NCI-H128 (cell line): ENCODE results near the gene SNCB.
A peak's percentile ranks its signal among the peaks of the same experiment; 100 is the strongest.

Experiments used
- DNase-seq: peaks from one replicate; lab custom pipeline; 2025; ENCODE audit not compliant: unreplicated experiment; lab: John Stamatoyannopoulos, UW

The SNCB gene

GRCh38 chr5:176625966-176626875 is 4.1 kb downstream of the SNCB start:
- no peak for DNase-seq

- DNase-seq = no peak
Observed at GRCh38 chr5:176625512-176625911, 4.8 kb downstream of the SNCB start.

GRCh38 chr5:176624938-176625337 is 5.4 kb downstream of the SNCB start:
- no peak for DNase-seq

- no peak for DNase-seq
Observed at GRCh38 chr5:176624142-176624541, 6.2 kb downstream of the SNCB start.

- no peak for DNase-seq
Observed at GRCh38 chr5:176621661-176622079, 8.7 kb downstream of the SNCB start.

GRCh38 chr5:176620333-176620981 is 9.9 kb downstream of the SNCB start:
- DNase-seq = no peak

GRCh38 chr5:176619569-176620332 is 10.6 kb downstream of the SNCB start:
- DNase-seq = no peak

- DNase-seq = no peak
Observed at GRCh38 chr5:176619203-176619568, 11.1 kb downstream of the SNCB start.

- no peak for DNase-seq
Observed at GRCh38 chr5:176618783-176619182, 11.6 kb downstream of the SNCB start.

- DNase-seq = no peak
Observed at GRCh38 chr5:176616511-176616910, 13.8 kb downstream of the SNCB start.

GRCh38 chr5:176614805-176615478 is 15.4 kb downstream of the SNCB start:
- DNase-seq = no peak

GRCh38 chr5:176612855-176613254 is 17.5 kb downstream of the SNCB start:
- no peak for DNase-seq

- no peak for DNase-seq
Observed at GRCh38 chr5:176612008-176612407, 18.3 kb downstream of the SNCB start.

GRCh38 chr5:176611435-176611834 is 18.9 kb downstream of the SNCB start:
- DNase-seq = no peak

- DNase-seq = no peak
Observed at GRCh38 chr5:176610435-176610773, 19.9 kb downstream of the SNCB start.

GRCh38 chr5:176609724-176610434 is 20.5 kb downstream of the SNCB start, which contains the start of gene GPRIN1:
TSS of gene GPRIN1 (minus strand) at chr5:176610156. CDS start at chr5:176599834, 10,322 bp downstream.
- DNase-seq = peak; percentile 12

GRCh38 chr5:176608937-176609723 is 21.2 kb downstream of the SNCB start:
- DNase-seq = no peak

GRCh38 chr5:176608142-176608705 is 22.1 kb downstream of the SNCB start:
- no peak for DNase-seq

GRCh38 chr5:176606875-176607274 is 23.5 kb downstream of the SNCB start:
- DNase-seq = no peak
